ENCODE results near the gene PRICKLE2. TPM values are rescaled to one million over a fixed set of nuclear protein-coding genes. Genes with fewer than 3 reads are reported as not detected.

The PRICKLE2 gene
- total and polyA plus RNA-seq, 2 donors (not counting 3 experiments of a cell fraction or from before 2014, with no cell fraction given), result 3.0 to 7.1 TPM

DNA sequence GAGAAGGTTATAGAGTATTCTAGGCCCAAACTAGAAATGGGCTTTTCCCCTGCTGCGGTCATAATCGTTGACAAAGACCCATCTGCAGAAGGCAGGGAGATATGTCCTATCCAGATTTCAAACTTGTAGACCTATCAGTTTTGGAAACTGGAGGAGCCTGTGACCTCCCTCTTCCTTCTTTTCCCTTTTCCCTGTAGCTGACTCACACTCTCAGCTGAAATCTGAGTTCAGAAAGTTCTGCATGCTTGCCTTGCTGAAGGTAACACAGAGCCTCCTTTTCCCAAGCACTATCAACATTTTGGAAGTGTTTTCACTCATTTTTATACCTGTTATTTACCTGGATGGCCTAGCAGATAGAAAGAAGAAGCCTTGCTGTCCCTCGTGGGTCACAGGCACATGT is 142.9 kb downstream of the PRICKLE2 start:
- ChIA-PET POLR2A (no interaction called here), CTCF (no interaction called here)
- DNase-seq (ENCODE audit: low read depth, low spot score), result no peak
- Histone ChIP-seq H3K36me3 (ENCODE audit: control insufficient read depth in 2 of 2, extremely low read depth in 1 of 2, insufficient read depth in 2 of 2, low read length in 2 of 2) (no peaks in the 10 kb centered on the region), H3K4me3 (replicated peaks in 1 of 3; ENCODE audit: insufficient read depth in 1 of 3, low read depth in 1 of 3, low read length in 3 of 3) (no peak overlapping the region), H3K4me1 (ENCODE audit: control insufficient read depth, extremely low read depth, insufficient read depth, low read length) (no peaks in the 10 kb centered on the region), H4K20me1 (replicated peaks; ENCODE audit: control insufficient read depth, extremely low read depth, insufficient read depth, low read length) (no peaks in the 10 kb centered on the region), H3K4me2 (ENCODE audit: insufficient read depth, low read length) (no peak overlapping the region), H3K9ac (replicated peaks; ENCODE audit: extremely low read depth, insufficient read depth, low read length) (no peak overlapping the region), H3K9me3 (replicated peaks; ENCODE audit: control insufficient read depth, insufficient read depth, low read length) (no peaks in the 10 kb centered on the region), H3K27ac (ENCODE audit: insufficient read depth, low read depth, low read length) (no peak overlapping the region), H2AFZ (ENCODE audit: low read depth, low read length) (no peak overlapping the region), H3K9me1 (replicated peaks; ENCODE audit: control insufficient read depth, extremely low read depth, insufficient read depth, low read length) (no peaks in the 10 kb centered on the region), H3K79me2 (ENCODE audit: control insufficient read depth, insufficient read depth, low read length) (no peaks in the 10 kb centered on the region), H3K27me3 (ENCODE audit: control insufficient read depth in 2 of 2, insufficient read depth in 2 of 2, low read length in 2 of 2) (no peaks in the 10 kb centered on the region)
- dilution Hi-C loops (cut with MboI; ENCODE audit: extremely low pct_ligation_motif_present, low sequenced_read_pairs), result no loop called here
- no peak for FAIRE-seq
- no TSS peak for BruUV-seq (replicated peaks)
- TF ChIP-seq JUN (IDR thresholded peaks at IDR 0.05; ENCODE audit: borderline replicate concordance, insufficient read depth, insufficient read length, low read depth), result no peak
- no peak for TF ChIP-seq MYC (IDR thresholded peaks at IDR 0.05; ENCODE audit: low read depth, low read length)
- TF ChIP-seq, protein P1, sequence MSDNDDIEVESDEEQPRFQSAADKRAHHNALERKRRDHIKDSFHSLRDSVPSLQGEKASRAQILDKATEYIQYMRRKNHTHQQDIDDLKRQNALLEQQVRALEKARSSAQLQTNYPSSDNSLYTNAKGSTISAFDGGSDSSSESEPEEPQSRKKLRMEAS (IDR thresholded peaks at IDR 0.05; ENCODE audit: insufficient read depth, insufficient read length), result no peak
- TF ChIP-seq EZH2 (IDR thresholded peaks at IDR 0.05; ENCODE audit: borderline replicate concordance, low read depth, low read length, severe bottlenecking), result no peak
- TF ChIP-seq CTCF (IDR thresholded peaks at IDR 0.05; ENCODE audit: extremely low read depth in 1 of 2, insufficient read depth in 1 of 2, low read depth in 1 of 2, low read length in 2 of 2), result no peak
- no peak for TF ChIP-seq POLR2AphosphoS5 (IDR thresholded peaks at IDR 0.05; ENCODE audit: insufficient read depth, low read depth, low read length)
- no peak for TF ChIP-seq FOS (IDR thresholded peaks at IDR 0.05; ENCODE audit: borderline replicate concordance, insufficient read depth, low read length)
- TF ChIP-seq GATA2 (IDR thresholded peaks at IDR 0.05; ENCODE audit: insufficient read depth, insufficient read length, low read depth, low read length), result no peak
- TF ChIP-seq POLR2A (IDR thresholded peaks at IDR 0.05; ENCODE audit: low read depth, low read length), result no peak
- intact Hi-C loops (cut with micrococcal nuclease), result no loop called here
